ENCODE results near the gene MCAM.

The MCAM gene

DNA sequence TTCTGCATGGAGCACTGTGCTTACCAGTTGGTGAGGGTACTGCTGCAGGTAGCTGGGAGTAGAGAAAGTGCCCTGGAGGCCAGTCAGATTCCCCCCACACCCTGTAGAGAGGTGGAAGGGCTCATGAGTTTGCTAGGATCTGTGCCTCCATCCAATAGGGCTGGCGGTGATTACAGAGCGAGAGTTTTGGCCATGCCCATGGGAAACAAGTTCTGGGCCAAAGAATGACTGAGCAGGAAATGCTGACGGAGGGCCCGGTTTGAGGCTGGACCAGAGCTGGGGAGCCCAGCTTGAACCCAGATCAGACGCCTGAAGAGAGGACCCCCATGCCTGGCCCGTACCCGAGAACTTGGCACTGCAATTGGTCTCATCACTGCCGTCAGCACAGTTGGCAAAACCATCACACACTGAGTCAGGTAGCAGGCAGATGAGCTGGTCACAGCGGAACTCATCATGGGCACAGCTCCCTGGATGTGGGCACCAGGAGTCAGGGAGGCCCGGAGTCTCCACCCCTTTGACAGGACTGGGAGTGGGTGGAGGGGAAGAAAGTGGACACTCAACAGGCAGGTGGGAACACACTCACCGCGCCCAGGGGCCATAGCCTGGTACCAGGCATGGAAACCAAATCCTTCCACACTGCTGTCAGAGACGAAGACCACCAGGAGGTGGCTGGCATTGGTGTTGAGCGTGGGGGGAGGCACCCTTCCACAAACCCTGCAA is 27.5 kb upstream of the MCAM start:
- DNase-seq (ENCODE audit: low read depth) = no peak

DNA sequence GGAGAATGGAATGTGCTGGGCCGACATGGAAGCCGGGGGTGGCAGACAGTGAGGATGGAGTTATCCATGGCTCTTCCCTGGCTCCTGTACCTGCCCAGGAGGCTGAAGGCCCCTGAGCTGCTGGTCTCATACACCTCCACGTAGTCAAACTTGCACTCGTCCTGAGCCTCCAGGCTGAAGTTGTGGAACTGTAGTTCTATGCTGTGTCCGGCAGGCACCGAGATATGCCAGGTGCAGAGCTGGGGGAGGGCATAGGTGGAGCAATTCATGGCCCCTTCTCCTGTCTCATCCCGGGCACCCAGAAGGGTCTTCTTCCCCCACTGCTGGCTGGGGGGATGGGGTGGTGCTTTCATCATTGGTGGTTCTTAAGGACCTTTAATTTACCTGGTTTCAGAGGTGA is 26.8 kb upstream of the MCAM start:
- no peak for DNase-seq (ENCODE audit: low read depth)

DNA sequence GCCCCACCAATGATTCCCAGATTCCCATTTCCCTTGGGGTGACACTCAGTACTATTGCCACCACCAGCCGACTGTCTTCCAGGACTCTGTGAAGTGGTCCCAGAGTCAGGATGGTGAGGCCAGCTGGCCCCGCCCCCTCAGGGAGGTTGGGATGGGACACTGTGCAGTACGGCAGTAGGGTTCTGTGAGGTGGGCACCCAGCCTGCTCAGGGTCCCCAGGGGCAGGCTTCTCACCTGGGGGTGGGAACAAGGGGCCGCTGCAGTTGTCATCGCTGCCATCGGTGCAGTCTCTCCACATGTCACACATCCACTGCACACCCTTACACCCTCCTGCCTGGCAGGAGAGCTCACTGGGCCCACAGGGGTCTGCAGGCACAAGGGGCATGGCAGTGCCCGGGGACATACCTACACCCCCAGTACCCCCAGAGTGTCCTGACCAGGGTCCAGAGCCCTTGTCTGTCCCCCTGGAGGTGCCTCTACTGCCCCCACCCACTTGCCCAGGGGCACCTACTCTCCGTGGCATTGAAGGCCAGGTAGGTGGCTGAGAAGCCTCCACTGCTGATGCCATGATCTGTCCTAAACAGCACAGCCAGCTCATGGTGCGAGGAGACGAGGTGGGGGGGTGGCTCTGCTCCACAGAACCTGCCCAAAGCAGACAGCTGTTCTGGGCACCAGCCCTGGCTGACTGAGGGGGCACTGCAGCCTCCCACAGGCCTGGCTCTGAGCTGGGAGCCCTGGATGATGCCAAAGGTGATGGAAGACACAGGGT is 25.6 kb upstream of the MCAM start:
- DNase-seq (ENCODE audit: low read depth) = no peak

DNA sequence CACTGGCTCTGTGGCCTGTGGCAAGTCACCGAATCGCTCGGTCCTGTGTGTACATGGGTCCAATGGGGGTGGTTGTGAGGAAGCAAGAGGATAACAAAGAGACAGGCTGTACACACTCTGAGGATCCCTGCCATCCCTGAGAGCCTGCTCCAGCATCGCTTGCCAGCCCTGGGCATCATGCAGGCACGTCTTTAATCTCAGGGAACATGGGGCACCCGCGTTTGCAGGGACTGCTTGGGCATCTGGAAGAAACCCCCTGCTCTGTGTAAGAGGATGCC is 25.0 kb upstream of the MCAM start:
- DNase-seq (ENCODE audit: low read depth) = no peak

DNA sequence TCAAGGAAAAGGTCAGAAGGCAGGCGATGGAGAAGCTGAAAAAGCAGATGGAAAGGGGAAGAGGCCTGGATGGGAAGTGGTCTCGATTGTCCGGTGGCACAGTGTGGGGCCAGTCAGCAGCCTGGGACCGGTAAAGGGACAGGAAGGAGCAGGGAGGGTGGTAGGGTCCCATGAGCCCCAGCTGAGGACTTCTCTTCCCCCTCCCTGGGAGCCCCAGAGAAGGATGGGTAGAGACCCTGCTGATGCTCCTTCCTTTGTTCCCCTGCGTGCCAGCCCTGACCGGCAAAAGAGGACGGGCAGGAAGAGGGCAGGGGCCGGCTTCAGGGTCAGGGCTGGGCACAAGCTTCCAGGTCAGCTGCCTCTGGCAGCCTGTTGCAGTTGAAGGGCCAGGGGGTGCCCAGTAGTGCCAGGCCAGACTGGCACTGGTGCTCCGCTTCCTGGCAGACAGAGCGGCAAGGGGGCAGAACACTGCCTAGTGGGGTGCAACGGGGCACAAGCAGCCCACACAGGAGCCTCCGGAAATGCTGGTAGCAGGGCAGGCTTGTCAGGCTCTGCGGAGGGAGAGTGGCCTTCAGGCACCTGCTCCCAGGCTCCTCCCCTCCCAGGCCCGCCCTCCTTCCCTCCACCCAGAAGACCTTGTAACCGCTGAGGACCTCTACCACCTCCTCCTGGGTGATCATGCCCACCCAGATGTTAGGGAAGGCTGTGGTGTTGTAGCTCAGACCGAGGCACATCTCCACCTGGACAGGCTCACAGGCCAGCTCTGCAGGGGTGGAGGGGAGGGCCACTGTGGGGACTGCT is 24.5 kb upstream of the MCAM start:
- no peak for DNase-seq (ENCODE audit: low read depth)

DNA sequence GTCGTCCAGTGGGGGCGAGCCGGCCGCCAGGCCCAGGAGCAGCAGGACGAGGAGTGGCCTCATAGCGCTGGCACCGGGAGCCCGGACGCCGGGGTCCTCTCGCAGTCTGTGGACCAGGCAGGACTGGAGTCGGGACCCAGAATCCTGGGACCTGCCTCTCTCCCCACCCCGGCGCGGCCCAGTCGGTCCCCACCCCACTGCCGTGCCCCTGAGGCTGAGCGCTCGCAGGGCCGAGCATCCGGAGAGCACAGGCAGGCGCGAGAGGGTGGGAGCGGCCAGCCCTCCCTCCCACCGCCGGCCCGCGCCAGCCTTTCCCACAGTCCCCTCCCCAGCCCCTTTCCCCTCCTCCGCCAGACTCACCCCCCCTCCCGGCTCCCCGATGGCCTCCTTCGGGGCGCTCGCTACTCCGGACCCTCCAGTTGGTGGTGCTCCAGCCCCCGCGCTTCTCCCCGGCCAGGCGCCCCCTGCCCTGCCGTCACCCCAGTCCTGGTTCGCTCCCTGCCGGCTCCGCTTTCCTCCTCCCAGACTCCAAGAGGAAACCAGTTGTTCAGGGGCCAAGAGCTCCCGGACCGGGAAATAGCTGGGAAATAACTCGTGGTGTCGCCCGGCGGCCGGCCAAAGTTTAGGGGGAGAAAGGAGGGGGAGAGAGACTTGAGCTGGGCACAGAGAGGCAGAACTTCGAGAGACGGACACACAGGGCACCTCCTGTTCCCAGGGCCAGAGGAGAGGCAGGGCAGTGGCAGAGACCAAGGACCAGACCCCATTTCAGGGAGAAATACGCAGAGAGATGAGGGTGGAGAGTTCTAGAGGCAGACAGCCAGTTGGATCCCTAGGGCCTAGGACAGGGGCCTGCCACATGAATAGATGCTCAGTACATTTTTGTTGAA is 23.6 kb upstream of the MCAM start, which contains the start of gene C1QTNF5:
C1QTNF5 (minus strand) TSS at position 549 of the 887 bp plus-strand sequence; CDS start at position 63, 486 bp downstream.
- no peak for DNase-seq (ENCODE audit: low read depth)

DNA sequence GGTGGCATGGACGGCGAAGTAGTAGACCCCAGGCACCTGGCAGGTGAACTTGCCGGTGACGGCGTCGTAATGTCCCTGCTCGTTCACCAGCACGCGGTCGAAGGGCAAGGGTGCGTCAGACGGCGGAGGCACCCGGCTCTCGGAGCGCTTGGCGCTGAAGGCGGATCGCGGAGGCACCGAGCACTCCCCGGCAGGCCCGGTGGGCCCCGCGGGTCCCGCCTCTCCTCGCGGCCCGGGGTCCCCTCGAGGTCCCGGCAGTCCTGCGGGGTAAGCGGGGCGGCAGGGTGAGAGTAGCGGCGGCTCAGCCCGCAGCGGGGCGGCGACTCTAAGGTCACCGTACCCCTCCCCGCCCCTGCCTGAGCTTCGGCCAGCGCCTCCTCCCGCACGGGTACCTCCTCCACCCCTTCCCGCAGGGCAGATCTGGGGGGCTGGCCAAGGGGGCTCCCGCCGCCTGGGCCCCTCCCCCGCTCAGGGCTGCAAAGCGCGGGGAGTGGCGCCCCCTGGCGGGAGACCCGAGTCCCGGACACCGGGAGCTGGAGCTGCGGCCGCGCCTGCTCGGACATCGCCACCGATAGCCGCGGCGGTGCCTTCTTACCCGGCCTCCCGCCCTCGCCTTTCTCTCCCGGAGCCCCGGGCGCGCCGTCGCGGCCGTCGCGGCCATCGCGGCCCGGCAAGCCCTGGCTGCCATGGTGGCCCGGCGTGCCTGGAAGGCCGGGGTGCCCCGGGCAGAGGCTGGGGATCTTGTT is 22.8 kb upstream of the MCAM start:
- DNase-seq (ENCODE audit: low read depth) = peak; percentile 30

DNA sequence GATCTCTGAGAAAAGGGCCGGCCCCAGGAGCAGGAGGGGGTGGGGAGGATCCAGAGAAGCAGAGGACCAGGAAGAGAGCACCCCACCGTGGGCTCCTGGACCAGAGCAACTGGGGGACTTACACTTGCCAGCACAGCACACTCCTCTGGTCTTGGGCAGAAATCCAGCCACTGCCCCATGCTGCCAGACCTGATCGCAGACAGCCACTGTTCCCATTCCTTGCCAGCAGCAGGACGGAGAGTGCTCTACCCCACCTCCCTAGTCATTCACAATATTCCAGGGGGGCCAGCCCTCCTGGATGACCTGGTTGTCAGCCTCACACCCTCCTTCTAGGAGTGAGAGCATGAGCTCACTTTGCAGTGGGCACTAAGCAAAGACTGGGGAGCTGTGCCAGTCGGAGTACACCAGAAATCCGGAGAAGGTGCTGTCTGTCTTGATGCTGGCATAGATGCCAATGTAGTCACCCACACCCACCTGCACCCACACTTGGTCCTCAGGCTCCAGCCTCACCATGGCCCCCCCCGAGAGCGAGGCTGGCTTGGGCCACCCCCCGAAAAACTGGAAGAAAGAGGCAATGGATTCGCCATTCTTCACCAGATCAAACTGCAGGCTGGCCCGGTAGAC is 22.1 kb upstream of the MCAM start:
- no peak for DNase-seq (ENCODE audit: low read depth)

DNA sequence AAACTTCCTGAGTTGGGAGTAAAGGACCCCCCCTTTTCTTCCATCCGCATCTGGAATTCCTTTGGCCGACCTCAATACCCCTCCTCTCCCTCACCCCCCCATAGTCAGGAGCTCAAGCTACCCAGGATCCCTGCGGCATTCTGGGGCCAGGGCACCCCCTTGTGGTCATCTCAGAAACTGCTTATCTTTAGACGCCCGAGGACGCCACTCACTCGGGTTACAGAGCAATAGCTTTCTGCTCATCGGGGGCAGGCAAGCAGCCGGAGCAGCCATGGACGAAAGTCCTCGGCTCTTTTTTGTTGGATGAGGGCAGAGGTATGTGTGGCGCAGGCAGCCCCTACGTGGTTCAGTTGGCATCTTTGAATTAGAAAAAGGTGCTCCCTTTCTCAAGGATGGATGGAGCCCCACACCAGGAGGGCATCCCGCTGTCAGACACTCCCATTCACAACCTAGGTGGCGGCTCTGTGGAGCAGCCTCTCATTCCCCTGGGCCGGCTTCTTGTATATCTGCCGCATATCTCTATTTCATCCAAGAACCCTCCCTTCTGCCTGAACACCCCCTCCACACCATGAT is 21.5 kb upstream of the MCAM start:
- peak; percentile 54 for DNase-seq (ENCODE audit: low read depth)

DNA sequence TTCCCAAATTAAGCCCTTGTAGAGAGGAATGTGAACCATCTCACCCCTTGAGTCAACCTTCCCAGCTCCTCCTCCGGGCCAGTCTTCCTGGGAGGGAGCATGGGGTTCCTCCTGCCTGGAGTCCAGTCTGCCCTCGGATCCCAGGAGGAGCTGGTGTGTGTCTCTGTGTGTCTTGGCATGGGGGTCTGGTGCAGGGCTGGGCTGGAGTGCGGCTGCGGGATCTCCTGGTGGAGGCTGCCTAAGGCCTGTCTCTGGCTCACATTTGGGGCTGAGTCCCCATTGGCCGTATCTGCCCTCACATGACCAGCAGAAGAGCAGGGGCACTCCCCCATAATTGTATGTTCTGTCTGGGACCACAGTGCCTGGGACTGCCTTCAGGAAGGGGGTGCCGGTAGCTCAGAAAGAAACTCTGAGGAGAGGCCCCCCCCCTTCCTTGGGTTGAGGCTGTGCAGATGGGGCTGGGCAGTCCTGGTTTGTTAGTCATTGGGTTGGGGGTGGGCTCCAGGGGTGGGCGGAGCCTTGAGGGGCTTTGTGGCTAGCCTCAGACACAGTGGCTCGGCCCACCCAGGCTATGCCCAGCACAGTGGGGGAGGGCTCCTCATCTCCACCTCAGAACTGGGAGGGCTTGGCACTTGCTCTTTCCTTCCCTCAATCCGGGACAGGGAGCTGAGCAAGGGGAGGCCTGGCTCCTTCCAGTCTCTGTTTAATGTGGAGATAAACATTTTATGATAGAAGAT is 20.8 kb upstream of the MCAM start:
- DNase-seq (ENCODE audit: low read depth) = no peak

DNA sequence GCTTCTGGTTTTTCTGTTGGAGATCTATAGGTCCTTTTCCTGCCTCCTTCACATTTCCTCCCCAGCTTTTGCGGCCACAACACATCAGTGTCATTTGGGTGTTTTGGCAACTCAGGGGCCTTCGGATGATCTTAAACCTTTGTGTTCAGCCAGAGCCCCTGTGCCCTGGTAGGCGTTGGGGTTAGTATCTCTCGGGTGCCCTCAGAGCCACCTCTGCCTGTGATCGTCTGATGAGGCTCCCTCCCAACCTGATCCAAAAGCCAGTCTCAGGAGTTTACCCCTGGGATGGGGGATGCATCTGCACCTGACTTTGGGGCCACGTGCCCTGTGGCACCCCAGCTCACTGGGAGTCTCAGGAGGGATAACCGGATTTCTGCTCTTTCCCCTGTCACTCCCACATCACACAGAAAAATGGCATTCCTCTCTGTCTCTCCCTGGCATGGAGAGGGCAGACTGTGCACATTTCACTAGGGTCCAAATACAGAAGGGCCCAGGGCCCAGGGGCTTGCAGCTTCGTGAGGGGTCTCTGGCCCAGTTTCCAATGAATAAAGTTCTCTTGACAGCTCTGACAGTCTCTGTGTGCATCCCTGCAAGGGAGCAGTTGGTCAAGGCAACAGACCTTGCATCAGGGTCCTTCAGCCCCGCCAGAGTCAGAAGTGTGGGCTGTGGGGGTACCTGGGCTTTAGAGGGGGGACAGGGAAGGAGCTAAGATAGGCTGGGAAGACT is 20.0 kb upstream of the MCAM start:
- no peak for DNase-seq (ENCODE audit: low read depth)

DNA sequence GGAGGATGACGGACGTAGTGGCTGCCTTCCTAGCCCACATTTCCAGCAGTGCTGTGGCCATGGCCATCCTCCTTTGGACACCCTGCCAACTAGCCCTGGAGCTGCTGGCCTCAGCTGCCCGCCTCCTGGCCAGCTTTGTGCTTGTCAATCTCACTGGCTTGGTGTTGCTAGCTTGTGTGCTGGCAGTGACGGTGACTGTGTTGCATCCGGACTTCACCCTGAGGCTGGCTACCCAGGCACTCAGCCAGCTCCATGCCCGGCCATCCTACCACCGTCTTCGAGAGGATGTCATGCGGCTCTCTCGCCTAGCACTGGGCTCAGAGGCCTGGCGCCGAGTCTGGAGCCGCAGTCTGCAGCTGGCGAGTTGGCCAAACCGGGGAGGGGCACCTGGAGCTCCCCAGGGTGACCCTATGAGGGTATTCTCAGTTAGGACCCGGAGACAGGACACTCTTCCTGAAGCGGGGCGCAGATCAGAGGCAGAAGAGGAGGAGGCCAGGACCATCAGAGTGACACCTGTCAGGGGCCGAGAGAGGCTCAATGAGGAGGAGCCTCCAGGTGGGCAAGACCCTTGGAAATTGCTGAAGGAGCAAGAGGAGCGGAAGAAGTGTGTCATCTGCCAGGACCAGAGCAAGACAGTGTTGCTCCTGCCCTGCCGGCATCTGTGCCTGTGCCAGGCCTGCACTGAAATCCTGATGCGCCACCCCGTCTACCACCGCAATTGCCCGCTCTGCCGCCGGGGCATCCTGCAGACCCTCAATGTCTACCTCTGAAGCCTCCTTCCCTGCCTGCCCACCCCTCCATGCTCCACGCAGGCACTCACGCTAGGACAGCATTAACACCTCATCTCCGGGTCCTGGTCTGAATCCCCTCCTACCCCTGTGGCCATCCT is 19.0 kb upstream of the MCAM start:
- DNase-seq (ENCODE audit: low read depth) = no peak

DNA sequence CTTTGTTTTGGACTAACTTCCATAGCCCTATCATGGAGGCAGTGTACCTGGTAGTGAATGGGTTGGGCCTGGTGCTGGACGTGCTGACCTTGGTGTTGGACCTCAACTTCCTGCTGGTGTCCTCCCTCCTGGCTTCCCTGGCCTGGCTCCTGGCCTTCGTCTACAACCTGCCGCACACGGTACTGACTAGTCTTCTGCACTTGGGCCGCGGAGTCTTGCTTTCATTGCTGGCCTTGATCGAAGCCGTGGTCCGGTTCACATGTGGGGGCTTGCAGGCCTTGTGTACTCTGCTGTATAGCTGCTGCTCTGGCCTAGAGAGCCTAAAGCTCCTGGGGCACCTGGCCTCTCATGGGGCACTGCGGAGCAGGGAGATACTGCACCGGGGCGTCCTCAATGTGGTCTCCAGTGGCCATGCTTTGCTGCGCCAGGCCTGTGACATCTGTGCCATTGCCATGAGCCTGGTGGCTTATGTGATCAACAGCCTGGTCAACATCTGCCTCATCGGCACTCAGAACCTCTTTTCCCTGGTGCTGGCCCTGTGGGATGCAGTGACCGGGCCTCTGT is 18.2 kb upstream of the MCAM start:
- no peak for DNase-seq (ENCODE audit: low read depth)

DNA sequence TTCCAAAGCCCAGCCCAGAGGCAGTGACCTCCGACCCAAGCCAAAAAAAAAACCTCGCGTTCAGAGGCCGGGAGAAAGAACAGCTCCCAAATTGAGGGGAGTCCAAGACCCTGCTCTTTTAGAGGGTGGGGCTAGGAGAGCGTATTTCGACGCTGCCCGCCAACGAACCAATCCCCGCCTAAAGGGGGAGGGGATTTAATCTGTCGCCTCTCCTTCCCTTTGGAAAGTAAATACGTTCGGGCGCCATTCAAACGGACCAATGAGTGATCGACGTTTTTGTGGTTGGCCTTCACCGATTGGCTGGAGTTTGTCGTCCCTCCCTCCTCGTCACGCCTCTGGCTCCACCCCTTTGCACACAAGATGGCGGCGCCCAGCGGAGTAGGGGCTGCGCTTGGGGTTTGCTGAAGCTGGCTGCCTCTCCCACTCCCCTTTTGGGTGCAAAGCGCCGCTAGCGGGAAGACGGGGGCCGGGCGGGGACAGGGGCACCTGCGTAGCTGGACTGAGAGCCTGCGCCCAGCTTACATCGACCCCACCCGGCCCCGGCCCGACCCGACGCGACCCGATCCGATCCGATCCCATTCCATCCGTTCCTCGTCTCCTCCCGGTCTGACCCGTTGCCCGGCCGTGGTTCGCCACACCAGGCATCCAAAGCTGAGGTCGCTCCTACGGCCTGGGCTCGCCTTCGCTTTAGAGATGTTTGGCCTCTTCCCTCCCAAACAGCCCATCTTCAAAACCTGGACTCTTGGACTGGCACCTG is 17.4 kb upstream of the MCAM start, which contains the start of gene RNF26:
RNF26 (plus strand) TSS at position 354 of the 757 bp plus-strand sequence. CDS start 596 bp downstream, outside the sequence.
- DNase-seq (ENCODE audit: low read depth) = peak; percentile 88

DNA sequence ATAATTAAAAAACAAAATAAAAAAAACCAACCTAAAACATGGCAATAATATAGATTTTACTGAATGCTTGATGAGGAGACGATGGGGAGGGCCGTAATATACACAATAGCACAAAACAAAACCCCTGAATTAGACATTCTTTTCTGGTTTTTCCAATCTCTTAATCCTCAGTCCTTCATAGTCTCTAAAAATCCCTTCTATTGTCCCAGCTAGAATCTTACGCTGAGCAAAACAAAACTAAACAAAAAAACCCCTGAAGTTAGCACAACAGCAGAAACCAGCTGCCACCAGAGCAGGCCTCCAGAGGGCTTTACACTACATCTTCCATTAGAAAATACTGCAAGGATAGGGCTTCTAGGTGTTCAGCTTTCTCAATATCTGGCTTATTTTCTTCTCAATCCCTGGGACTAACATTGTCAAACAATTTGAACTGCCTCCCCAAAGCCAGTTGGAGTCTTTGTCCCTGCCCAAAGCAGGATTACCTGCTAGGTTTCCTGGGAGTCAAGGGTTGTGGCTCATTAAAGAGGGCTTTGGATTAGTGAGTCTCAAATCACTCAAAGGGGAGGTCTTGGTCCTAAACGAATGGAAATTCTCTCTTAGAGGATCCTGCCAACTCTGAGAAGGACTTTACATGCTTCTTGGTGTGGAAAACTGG is 15.3 kb upstream of the MCAM start:
- DNase-seq (ENCODE audit: low read depth) = no peak

DNA sequence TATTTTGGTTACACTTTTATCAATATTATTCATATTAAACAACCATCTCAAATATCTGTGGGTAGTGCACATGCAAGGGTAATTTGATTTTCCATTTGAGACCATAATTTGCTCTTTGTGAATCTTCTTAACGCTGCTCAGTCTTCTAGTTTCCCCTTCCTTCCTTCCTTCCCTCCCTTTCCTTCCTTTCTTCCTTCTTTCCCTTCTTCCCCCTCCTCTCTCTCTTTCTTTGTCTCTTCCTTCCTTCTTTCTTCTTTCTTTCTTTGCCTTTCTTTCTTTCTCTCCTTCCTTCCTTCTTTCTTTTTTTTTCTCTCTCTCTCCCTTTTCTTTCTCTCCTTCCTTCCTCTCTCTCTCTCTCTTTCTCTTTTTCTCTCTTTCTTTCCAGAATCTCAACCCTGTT is 13.3 kb upstream of the MCAM start:
- no peak for DNase-seq (ENCODE audit: low read depth)
